22Rv1 (cell line): ENCODE results near the gene C10orf105.

Experiments
- ZFX ChIP-seq: fragments of 450-650 bp; IDR thresholded peaks from 2 replicates; pipeline ENCODE4 v1.6.1; 2017; ENCODE audit warnings: antibody characterized with exemption, borderline replicate concordance
- TF ChIP-seq, protein P1 (sequence below): fragments of 450-650 bp; IDR thresholded peaks from 2 replicates; pipeline ENCODE4 v1.5.1; 2017; ENCODE audit warnings: mild to moderate bottlenecking

GRCh38 chr10:71695502-71696476, 23.8 kb downstream of the C10orf105 start:
- TF ChIP-seq, protein P1, sequence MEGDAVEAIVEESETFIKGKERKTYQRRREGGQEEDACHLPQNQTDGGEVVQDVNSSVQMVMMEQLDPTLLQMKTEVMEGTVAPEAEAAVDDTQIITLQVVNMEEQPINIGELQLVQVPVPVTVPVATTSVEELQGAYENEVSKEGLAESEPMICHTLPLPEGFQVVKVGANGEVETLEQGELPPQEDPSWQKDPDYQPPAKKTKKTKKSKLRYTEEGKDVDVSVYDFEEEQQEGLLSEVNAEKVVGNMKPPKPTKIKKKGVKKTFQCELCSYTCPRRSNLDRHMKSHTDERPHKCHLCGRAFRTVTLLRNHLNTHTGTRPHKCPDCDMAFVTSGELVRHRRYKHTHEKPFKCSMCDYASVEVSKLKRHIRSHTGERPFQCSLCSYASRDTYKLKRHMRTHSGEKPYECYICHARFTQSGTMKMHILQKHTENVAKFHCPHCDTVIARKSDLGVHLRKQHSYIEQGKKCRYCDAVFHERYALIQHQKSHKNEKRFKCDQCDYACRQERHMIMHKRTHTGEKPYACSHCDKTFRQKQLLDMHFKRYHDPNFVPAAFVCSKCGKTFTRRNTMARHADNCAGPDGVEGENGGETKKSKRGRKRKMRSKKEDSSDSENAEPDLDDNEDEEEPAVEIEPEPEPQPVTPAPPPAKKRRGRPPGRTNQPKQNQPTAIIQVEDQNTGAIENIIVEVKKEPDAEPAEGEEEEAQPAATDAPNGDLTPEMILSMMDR = no peak
- no peak for TF ChIP-seq ZFX
